H1 (cell line): Measurements from ENCODE around the gene TMLHE. TPM values are rescaled to one million over a fixed set of nuclear protein-coding genes. Genes with fewer than 3 reads are reported as not detected.

Source experiments
- CTCF ChIA-PET: fragments of 300-600 bp; sonication (Branson Sonifier 250); formaldehyde crosslinking; loops from one replicate; lab custom pipeline; 2021; ENCODE audit not compliant: partially characterized antibody; lab: Charles Lee
- POLR2A ChIA-PET: fragments of 300-600 bp; sonication (Branson Sonifier 250); formaldehyde crosslinking; loops from one replicate; lab custom pipeline; 2021; ENCODE audit warnings: inconsistent platforms; ENCODE audit not compliant: partially characterized antibody; lab: Charles Lee
- DNase-seq, 2 experiments: peaks; one replicate each; pipeline versions ENCODE4 v3.0.0 to v3.0.0-alpha.2; 2010 to 2022; ENCODE audit warnings: low spot score in 2 of 2, low read depth in 1 of 2, mixed read lengths in 1 of 2
- FAIRE-seq: peaks from 2 replicates; lab custom pipeline; 2011; peaks lifted over from hg19 to GRCh38; lab: Jason Lieb, UNC
- H2AFZ ChIP-seq: 2 replicates; pipeline ENCODE4 v1.8.1; 2012; ENCODE audit warnings: low read length, inconsistent platforms
- H2AK5ac ChIP-seq: 2 replicates; pipeline ENCODE4 v1.6.1; 2013; ENCODE audit warnings: low read depth, low read length
- H2BK120ac ChIP-seq: replicated peaks from 2 replicates; pipeline ENCODE3; 2013; ENCODE audit warnings: low read depth, low read length, inconsistent platforms
- H2BK12ac ChIP-seq: 2 replicates; pipeline ENCODE4 v1.6.1; 2013; ENCODE audit warnings: low read depth, low read length
- H2BK15ac ChIP-seq: 2 replicates; pipeline ENCODE4 v1.6.1; 2013; ENCODE audit warnings: low read length
- H2BK20ac ChIP-seq: 2 replicates; pipeline ENCODE4 v1.6.1; 2013; ENCODE audit warnings: low read length
- H2BK5ac ChIP-seq: 2 replicates; pipeline ENCODE4 v1.6.1; 2013; ENCODE audit warnings: low read depth, low read length
- H3K14ac ChIP-seq: 2 replicates; pipeline ENCODE4 v1.6.1; 2013; ENCODE audit warnings: inconsistent platforms; ENCODE audit not compliant: insufficient read length
- H3K18ac ChIP-seq: 2 replicates; pipeline ENCODE4 v1.6.1; 2013; ENCODE audit warnings: low read length; ENCODE audit errors: extremely low read depth
- H3K23ac ChIP-seq: 2 replicates; pipeline ENCODE4 v1.6.1; 2013; ENCODE audit warnings: inconsistent platforms; ENCODE audit not compliant: insufficient read length
- H3K23me2 ChIP-seq: 2 replicates; pipeline ENCODE4 v1.6.1; 2013; ENCODE audit warnings: low read depth, low read length
- H3K27ac ChIP-seq: 2 replicates; pipeline ENCODE4 v1.6.1; 2011; ENCODE audit warnings: low read depth, low read length, inconsistent platforms
- H3K27me3 ChIP-seq, 4 experiments: replicated peaks in 1 of 4; 1 replicate in 1 of 4; 2 replicates in 3 of 4; pipeline versions ENCODE4 v1.6.1 to v1.8.1; 2011 to 2013; ENCODE audit warnings: low read length in 3 of 4, mild to moderate bottlenecking in 3 of 4, inconsistent platforms in 2 of 4, mixed read lengths in 2 of 4, moderate library complexity in 1 of 4; ENCODE audit not compliant: control insufficient read depth in 3 of 4, insufficient read depth in 3 of 4; ENCODE audit errors: extremely low read depth in 1 of 4
- H3K36me3 ChIP-seq, 4 experiments: 2 replicates each; pipeline versions ENCODE4 v1.6.1 to v1.8.1; 2011 to 2013; ENCODE audit warnings: mild to moderate bottlenecking in 4 of 4, low read length in 3 of 4, moderate library complexity in 2 of 4, control low read depth in 1 of 4, inconsistent platforms in 1 of 4; ENCODE audit not compliant: insufficient read depth in 4 of 4, control insufficient read depth in 2 of 4
- H3K4ac ChIP-seq: replicated peaks from 2 replicates; pipeline ENCODE3; 2013; ENCODE audit warnings: low read length, low read depth, mixed read lengths, inconsistent platforms; ENCODE audit not compliant: insufficient read length
- H3K4me1 ChIP-seq, 4 experiments: replicated peaks in 1 of 4; 1 replicate in 1 of 4; 2 replicates in 3 of 4; pipeline versions ENCODE4 v1.6.1 to v1.8.1; 2011 to 2013; ENCODE audit warnings: low read length in 3 of 4, inconsistent platforms in 2 of 4, mixed read lengths in 1 of 4; ENCODE audit not compliant: insufficient read depth in 4 of 4, control insufficient read depth in 3 of 4
- H3K4me2 ChIP-seq, 2 experiments: 2 replicates each; pipeline versions ENCODE4 v1.6.1 to v1.8.1; 2011 to 2013; ENCODE audit warnings: low read depth in 2 of 2, low read length in 2 of 2, control low read depth in 1 of 2, inconsistent platforms in 1 of 2, mild to moderate bottlenecking in 1 of 2; ENCODE audit not compliant: insufficient read depth in 1 of 2
- H3K4me3 ChIP-seq, 4 experiments: fragments of 200-600, 300-600 bp in 1 of 4; sonication (generic), shearing (Covaris generic), sonication (Bioruptor Twin) in 1 of 4; 2 replicates each; pipeline versions ENCODE4 v1.5.1 to v1.8.1; 2011 to 2016; ENCODE audit warnings: low read length in 4 of 4, low read depth in 3 of 4, control low read depth in 2 of 4, inconsistent platforms in 2 of 4, mild to moderate bottlenecking in 2 of 4, mixed read lengths in 1 of 4, moderate library complexity in 1 of 4; ENCODE audit not compliant: insufficient read depth in 2 of 4; ENCODE audit errors: extremely low read depth in 1 of 4
- H3K56ac ChIP-seq: replicated peaks from 2 replicates; pipeline ENCODE3; 2013; ENCODE audit warnings: low read depth, mild to moderate bottlenecking, mixed read lengths, low read length, inconsistent platforms; ENCODE audit not compliant: insufficient read length
- H3K79me1 ChIP-seq: 2 replicates; pipeline ENCODE4 v1.6.1; 2013; ENCODE audit warnings: low read depth, low read length, control low read depth
- H3K79me2 ChIP-seq, 2 experiments: 2 replicates each; pipeline versions ENCODE4 v1.6.1 to v1.8.1; 2012 to 2013; ENCODE audit warnings: low read length in 2 of 2, mild to moderate bottlenecking in 2 of 2, inconsistent platforms in 1 of 2; ENCODE audit not compliant: insufficient read depth in 2 of 2, control insufficient read depth in 1 of 2
- H3K9ac ChIP-seq, 4 experiments: replicated peaks in 1 of 4; 1 replicate in 1 of 4; 2 replicates in 3 of 4; pipeline versions ENCODE4 v1.6.1 to v1.8.1; 2011 to 2013; ENCODE audit warnings: low read depth in 3 of 4, low read length in 3 of 4, control low read depth in 2 of 4, mild to moderate bottlenecking in 2 of 4, moderate library complexity in 2 of 4, inconsistent platforms in 1 of 4; ENCODE audit errors: extremely low read depth in 1 of 4
- H3K9me3 ChIP-seq, 2 experiments: 2 replicates each; pipeline versions ENCODE4 v1.6.1 to v1.8.1; 2012 to 2013; ENCODE audit warnings: mild to moderate bottlenecking in 2 of 2, moderate library complexity in 2 of 2, control low read depth in 1 of 2, inconsistent platforms in 1 of 2, low read depth in 1 of 2, low read length in 1 of 2, mixed read lengths in 1 of 2; ENCODE audit not compliant: insufficient read depth in 2 of 2
- H4K20me1 ChIP-seq, 2 experiments: replicated peaks in 1 of 2; 2 replicates each; pipeline versions ENCODE3 to v1.8.1; 2011 to 2013; ENCODE audit warnings: inconsistent platforms in 2 of 2, low read length in 2 of 2, mild to moderate bottlenecking in 1 of 2; ENCODE audit not compliant: insufficient read depth in 2 of 2, control insufficient read depth in 1 of 2
- H4K5ac ChIP-seq: 2 replicates; pipeline ENCODE4 v1.6.1; 2013; ENCODE audit warnings: low read length, low read depth, mixed read lengths, inconsistent platforms; ENCODE audit not compliant: insufficient read length
- H4K8ac ChIP-seq: 2 replicates; pipeline ENCODE4 v1.8.0; 2013; ENCODE audit warnings: mild to moderate bottlenecking, moderate library complexity, low read length, inconsistent platforms; ENCODE audit not compliant: insufficient read depth; ENCODE audit errors: extremely low read depth
- H4K91ac ChIP-seq: replicated peaks from 2 replicates; pipeline ENCODE3; 2013; ENCODE audit warnings: low read length, mixed read lengths, inconsistent platforms; ENCODE audit not compliant: insufficient read length
- RBBP5 ChIP-seq: IDR thresholded peaks from 2 replicates; pipeline ENCODE4 v1.7.1; 2012; ENCODE audit warnings: low read depth, mild to moderate bottlenecking, inconsistent platforms, low read length, moderate library complexity, borderline replicate concordance
- SP4 ChIP-seq: IDR thresholded peaks from 2 replicates; pipeline ENCODE4 v1.6.1; 2012; ENCODE audit warnings: low read length, inconsistent platforms
- polyA plus RNA-seq, 7 experiments: library from polyadenylated mRNA; depleted of rRNA in 3 of 7; stranded (reverse) in 5 of 7; unstranded in 2 of 7; fragments of >200 nt in 5 of 7; fragments of 200-250 nt in 2 of 7; gene quantifications; 1 replicate in 5 of 7; 2 replicates in 1 of 7; 4 replicates in 1 of 7; pipeline versions ENCODE4 v1.2.1 to v1.2.3, GENCODE V29; 2011 to 2013; ENCODE audit warnings: missing spikeins in 2 of 7, mixed read lengths in 2 of 7
- total RNA-seq: library from RNA; stranded (reverse); fragmentation: NEBNext Ultra II Directional; extraction: Animal tissue kit (Norgen Biotek cat#: 25700); gene quantifications from 2 replicates; pipeline ENCODE4 v1.2.1, GENCODE V29; 2021

The TMLHE gene
- total and polyA plus RNA-seq, 2 of the 8 experiments (the other 6 are each of a cell fraction or from before 2014, with no cell fraction given): 9.1 to 10.3 TPM

GRCh38 chrX:155613927-155614559 lies 1.3 kb upstream of the TMLHE start:
- CTCF ChIA-PET: interaction anchor here (0.6 kb wide), 1 partner anchor 48 kb away, joined by 3 read pairs; no protein-coding TSS in a partner anchor
- H3K14ac ChIP-seq: no peak overlapping the region
- no peaks in the 10 kb centered on the region for H3K79me1 ChIP-seq
- DNase-seq (no peak), FAIRE-seq (no peak)
- no peak overlapping the region for H4K5ac ChIP-seq
- H3K23ac ChIP-seq: no peak overlapping the region
- no peak overlapping the region for H2BK5ac ChIP-seq
- H3K27ac ChIP-seq: no peak overlapping the region
- H2BK12ac ChIP-seq: no peak overlapping the region
- H3K4ac ChIP-seq: no peak overlapping the region
- no peak overlapping the region for H4K91ac ChIP-seq
- H3K23me2 ChIP-seq: 0 out of 2 replicates have a peak, but pooled peaks cover 2% of the 10 kb centered on the region
- no peaks in the 10 kb centered on the region for H3K9me3 ChIP-seq
- H3K18ac ChIP-seq: no peak overlapping the region
- no peak overlapping the region for H4K8ac ChIP-seq
- no peak overlapping the region for H2BK15ac ChIP-seq
- no peak overlapping the region for H3K4me2 ChIP-seq
- H3K36me3 ChIP-seq: no peaks in the 10 kb centered on the region
- H3K4me3 ChIP-seq: no peak overlapping the region
- peaks cover 0 to 7% of the 10 kb centered on the region in 2 experiments; a peak in 2 of 4 replicates for H3K79me2 ChIP-seq
- POLR2A ChIA-PET: interaction anchor here (0.9 kb wide), 1 partner anchor 56 kb away, joined by 3 read pairs; no protein-coding TSS in a partner anchor
- no peak overlapping the region for H2BK20ac ChIP-seq
- H2AFZ ChIP-seq: no peak overlapping the region
- H2AK5ac ChIP-seq: no peak overlapping the region
- H3K27me3 ChIP-seq: no peaks in the 10 kb centered on the region
- no peaks in the 10 kb centered on the region for H4K20me1 ChIP-seq
- no peak overlapping the region for H3K56ac ChIP-seq
- H3K4me1 ChIP-seq: no peaks in the 10 kb centered on the region
- H2BK120ac ChIP-seq: no peak overlapping the region
- TF ChIP-seq RBBP5 (no peak), SP4 (no peak)
- TF ChIP-seq, all 59 proteins: peak for 0
- H3K9ac ChIP-seq: no peak overlapping the region
